ENCODE data around the gene SUN2. TPM values are rescaled to one million over a fixed set of nuclear protein-coding genes. Genes with fewer than 3 reads are reported as not detected.

SUN2 gene
- total and polyA plus RNA-seq, 9 of the 15 experiments (the other 6 are each of a cell fraction or from before 2014, with no cell fraction given), result 0.11 to 42.6 (median 16.7) TPM

DNA sequence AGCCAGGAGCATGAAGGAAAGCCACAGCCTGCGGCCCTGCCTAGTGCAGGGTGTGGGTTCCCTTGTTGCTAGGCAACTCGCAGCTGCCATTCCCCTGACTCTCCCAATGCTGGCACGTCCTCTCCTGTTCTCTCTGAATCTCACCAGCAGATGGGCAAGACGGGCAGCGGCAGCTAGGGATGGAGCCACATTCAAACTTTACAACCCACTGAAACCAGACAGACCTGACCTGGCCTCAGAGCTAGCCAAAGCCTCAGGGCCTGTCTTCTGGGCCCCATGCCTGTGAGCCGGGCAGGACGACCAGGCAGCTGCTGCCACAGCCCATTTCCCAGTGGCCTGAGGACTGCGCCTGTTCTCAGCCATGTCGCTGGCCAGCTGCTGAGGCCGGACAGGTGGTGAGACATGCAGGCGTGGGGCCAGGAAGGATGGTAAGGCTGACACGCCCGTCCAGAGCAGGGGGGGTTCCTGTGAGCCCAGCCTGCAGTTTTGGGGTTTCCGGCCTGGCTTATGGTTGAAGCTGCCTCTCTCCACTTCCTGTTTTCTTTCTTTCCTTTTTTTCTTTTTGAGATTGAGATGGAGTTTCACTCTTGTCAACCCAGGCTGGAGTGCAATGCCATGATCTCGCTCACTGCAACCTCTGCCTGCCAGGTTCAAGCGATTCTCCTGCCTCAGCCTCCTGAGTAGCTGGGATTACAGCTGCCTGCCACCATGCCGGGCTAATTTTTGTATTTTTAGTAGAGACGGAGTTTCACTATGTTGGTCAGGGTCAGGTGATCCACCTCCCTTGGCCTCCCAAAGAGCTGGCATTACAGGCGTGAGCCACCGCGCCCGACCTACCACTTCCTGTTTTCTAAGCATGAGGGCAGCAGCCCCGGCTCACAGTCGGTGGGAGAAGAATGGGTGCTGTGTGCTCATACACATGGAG lies 4.1 kb downstream of the SUN2 start (continued):
- TF ChIP-seq, protein P1, sequence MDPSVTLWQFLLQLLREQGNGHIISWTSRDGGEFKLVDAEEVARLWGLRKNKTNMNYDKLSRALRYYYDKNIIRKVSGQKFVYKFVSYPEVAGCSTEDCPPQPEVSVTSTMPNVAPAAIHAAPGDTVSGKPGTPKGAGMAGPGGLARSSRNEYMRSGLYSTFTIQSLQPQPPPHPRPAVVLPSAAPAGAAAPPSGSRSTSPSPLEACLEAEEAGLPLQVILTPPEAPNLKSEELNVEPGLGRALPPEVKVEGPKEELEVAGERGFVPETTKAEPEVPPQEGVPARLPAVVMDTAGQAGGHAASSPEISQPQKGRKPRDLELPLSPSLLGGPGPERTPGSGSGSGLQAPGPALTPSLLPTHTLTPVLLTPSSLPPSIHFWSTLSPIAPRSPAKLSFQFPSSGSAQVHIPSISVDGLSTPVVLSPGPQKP (CRISPR knock-in tag; IDR thresholded peaks at IDR 0.05), result no peak
- TF ChIP-seq SMAD1 (IDR thresholded peaks at IDR 0.05; ENCODE audit: low read depth, low read length, partially characterized antibody), result no peak
- TF ChIP-seq XRCC3 (IDR thresholded peaks at IDR 0.05), result no peak
- TF ChIP-seq, protein P2, sequence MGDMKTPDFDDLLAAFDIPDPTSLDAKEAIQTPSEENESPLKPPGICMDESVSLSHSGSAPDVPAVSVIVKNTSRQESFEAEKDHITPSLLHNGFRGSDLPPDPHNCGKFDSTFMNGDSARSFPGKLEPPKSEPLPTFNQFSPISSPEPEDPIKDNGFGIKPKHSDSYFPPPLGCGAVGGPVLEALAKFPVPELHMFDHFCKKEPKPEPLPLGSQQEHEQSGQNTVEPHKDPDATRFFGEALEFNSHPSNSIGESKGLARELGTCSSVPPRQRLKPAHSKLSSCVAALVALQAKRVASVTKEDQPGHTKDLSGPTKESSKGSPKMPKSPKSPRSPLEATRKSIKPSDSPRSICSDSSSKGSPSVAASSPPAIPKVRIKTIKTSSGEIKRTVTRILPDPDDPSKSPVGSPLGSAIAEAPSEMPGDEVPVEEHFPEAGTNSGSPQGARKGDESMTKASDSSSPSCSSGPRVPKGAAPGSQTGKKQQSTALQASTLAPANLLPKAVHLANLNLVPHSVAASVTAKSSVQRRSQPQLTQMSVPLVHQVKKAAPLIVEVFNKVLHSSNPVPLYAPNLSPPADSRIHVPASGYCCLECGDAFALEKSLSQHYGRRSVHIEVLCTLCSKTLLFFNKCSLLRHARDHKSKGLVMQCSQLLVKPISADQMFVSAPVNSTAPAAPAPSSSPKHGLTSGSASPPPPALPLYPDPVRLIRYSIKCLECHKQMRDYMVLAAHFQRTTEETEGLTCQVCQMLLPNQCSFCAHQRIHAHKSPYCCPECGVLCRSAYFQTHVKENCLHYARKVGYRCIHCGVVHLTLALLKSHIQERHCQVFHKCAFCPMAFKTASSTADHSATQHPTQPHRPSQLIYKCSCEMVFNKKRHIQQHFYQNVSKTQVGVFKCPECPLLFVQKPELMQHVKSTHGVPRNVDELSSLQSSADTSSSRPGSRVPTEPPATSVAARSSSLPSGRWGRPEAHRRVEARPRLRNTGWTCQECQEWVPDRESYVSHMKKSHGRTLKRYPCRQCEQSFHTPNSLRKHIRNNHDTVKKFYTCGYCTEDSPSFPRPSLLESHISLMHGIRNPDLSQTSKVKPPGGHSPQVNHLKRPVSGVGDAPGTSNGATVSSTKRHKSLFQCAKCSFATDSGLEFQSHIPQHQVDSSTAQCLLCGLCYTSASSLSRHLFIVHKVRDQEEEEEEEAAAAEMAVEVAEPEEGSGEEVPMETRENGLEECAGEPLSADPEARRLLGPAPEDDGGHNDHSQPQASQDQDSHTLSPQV (IDR thresholded peaks at IDR 0.05), result no peak
- TF ChIP-seq TBP (optimal IDR thresholded peaks at IDR 0.05; ENCODE audit: low read depth, low read length), result no peak
- TF ChIP-seq POLR2G (IDR thresholded peaks at IDR 0.05; ENCODE audit: low read depth, low read length), result peak; percentile 39; the same call in 1 of the 2 replicates
- TF ChIP-seq RBFOX2 (IDR thresholded peaks at IDR 0.05; ENCODE audit: low read depth, low read length), result peak; percentile 26; the same call in 1 of the 2 replicates
- no peak for TF ChIP-seq ZNF121 (CRISPR knock-in tag; conservative IDR thresholded peaks at IDR 0.05)
- TF ChIP-seq MAFK (IDR thresholded peaks at IDR 0.05; ENCODE audit: low read length), result no peak
- no peak for TF ChIP-seq HDAC3 (IDR thresholded peaks at IDR 0.05; ENCODE audit: borderline replicate concordance, partially characterized antibody)
